IMR-90 (cell line): Measurements from ENCODE around the gene B4GALNT1. TPM values are rescaled to one million over a fixed set of nuclear protein-coding genes. Genes with fewer than 3 reads are reported as not detected.

Source experiments
- ATAC-seq: fragments of 200-7000 bp; cut with Tn5 transposase; 2 replicates; pipeline ENCODE4 v1.9.1; 2020; ENCODE audit warnings: low read depth, mild to moderate bottlenecking, moderate library complexity
- BruUV-seq: library from RNA; stranded (reverse); fragments of 400-500 nt; replicated peaks from 2 replicates; lab custom pipeline; 2021; lab: Mats Ljungman, UMichigan
- CTCF ChIA-PET: fragments of 300-600 bp; formaldehyde crosslinking; extraction: SDS; loops from one replicate; lab custom pipeline; 2021; ENCODE audit warnings: antibody characterized with exemption; lab: Yijun Ruan, JAX
- POLR2A ChIA-PET: fragments of 300-600 bp; sonication (Branson Sonifier 250); formaldehyde crosslinking; loops from one replicate; lab custom pipeline; 2022; ENCODE audit warnings: antibody characterized with exemption; ENCODE audit not compliant: unreplicated experiment; lab: Charles Lee
- DNase-seq: peaks from one replicate; pipeline ENCODE4 v3.0.0; 2013
- H2AFZ ChIP-seq: replicated peaks from 2 replicates; pipeline ENCODE3; 2013; ENCODE audit warnings: low read length, mild to moderate bottlenecking; ENCODE audit not compliant: poor library complexity
- H2AK5ac ChIP-seq: 2 replicates; pipeline ENCODE4 v1.6.1; 2013; ENCODE audit warnings: low read depth, low read length, inconsistent platforms
- H2AK9ac ChIP-seq: replicated peaks from 2 replicates; pipeline ENCODE3; 2013; ENCODE audit warnings: mild to moderate bottlenecking, low read depth, low read length, moderate library complexity; ENCODE audit not compliant: poor library complexity
- H2BK120ac ChIP-seq: 2 replicates; pipeline ENCODE4 v1.6.1; 2013; ENCODE audit warnings: low read depth, low read length, inconsistent platforms
- H2BK15ac ChIP-seq: 3 replicates; pipeline ENCODE4 v1.6.1; 2013; ENCODE audit warnings: low read depth, low read length, inconsistent platforms
- H2BK20ac ChIP-seq: 2 replicates; pipeline ENCODE4 v1.6.1; 2013; ENCODE audit warnings: low read depth, mild to moderate bottlenecking, inconsistent platforms, low read length, moderate library complexity
- H2BK5ac ChIP-seq: 2 replicates; pipeline ENCODE4 v1.6.1; 2013; ENCODE audit warnings: mild to moderate bottlenecking, low read depth, low read length, inconsistent platforms; ENCODE audit not compliant: poor library complexity, severe bottlenecking
- H3K14ac ChIP-seq: replicated peaks from 2 replicates; pipeline ENCODE4 v1.6.1; 2013; ENCODE audit warnings: low read depth, low read length, inconsistent platforms
- H3K18ac ChIP-seq: 2 replicates; pipeline ENCODE4 v1.6.1; 2013; ENCODE audit warnings: low read depth, low read length, control low read depth
- H3K23ac ChIP-seq: 2 replicates; pipeline ENCODE4 v1.6.1; 2013; ENCODE audit warnings: low read depth, low read length, inconsistent platforms
- H3K27ac ChIP-seq: 2 replicates; pipeline ENCODE4 v1.5.1; 2013; ENCODE audit warnings: mild to moderate bottlenecking, control low read depth, low read length; ENCODE audit not compliant: insufficient read depth
- H3K27me3 ChIP-seq: 2 replicates; pipeline ENCODE4 v1.6.1; 2013; ENCODE audit warnings: low read length; ENCODE audit not compliant: control insufficient read depth, insufficient read depth
- H3K36me3 ChIP-seq: 2 replicates; pipeline ENCODE4 v1.6.1; 2013; ENCODE audit warnings: low read length, mixed read lengths; ENCODE audit not compliant: control insufficient read depth, insufficient read depth
- H3K4ac ChIP-seq: 2 replicates; pipeline ENCODE4 v1.6.1; 2013; ENCODE audit warnings: low read depth, low read length, inconsistent platforms
- H3K4me1 ChIP-seq: 2 replicates; pipeline ENCODE4 v1.6.1; 2013; ENCODE audit warnings: low read length, mixed read lengths; ENCODE audit not compliant: control insufficient read depth, insufficient read depth
- H3K4me2 ChIP-seq: 2 replicates; pipeline ENCODE4 v1.6.1; 2013; ENCODE audit warnings: low read depth, mild to moderate bottlenecking, control low read depth, low read length, moderate library complexity
- H3K4me3 ChIP-seq: 2 replicates; pipeline ENCODE4 v1.5.1; 2013; ENCODE audit warnings: low read depth, mild to moderate bottlenecking, control low read depth, low read length, moderate library complexity; ENCODE audit not compliant: insufficient read depth
- H3K56ac ChIP-seq: 2 replicates; pipeline ENCODE4 v1.6.1; 2013; ENCODE audit warnings: low read length, inconsistent platforms; ENCODE audit not compliant: insufficient read depth; ENCODE audit errors: extremely low read depth
- H3K79me1 ChIP-seq, 2 experiments: 2 replicates each; pipeline ENCODE4 v1.6.1; 2013; ENCODE audit warnings: low read length in 2 of 2, inconsistent platforms in 1 of 2, low read depth in 1 of 2
- H3K9ac ChIP-seq: 2 replicates; pipeline ENCODE4 v1.6.1; 2013; ENCODE audit warnings: low read depth, low read length, control low read depth
- H3K9me1 ChIP-seq: 2 replicates; pipeline ENCODE4 v1.6.1; 2013; ENCODE audit warnings: low read length, inconsistent platforms; ENCODE audit not compliant: insufficient read depth
- H3K9me3 ChIP-seq: 2 replicates; pipeline ENCODE4 v1.6.1; 2013; ENCODE audit warnings: low read length; ENCODE audit not compliant: control insufficient read depth, insufficient read depth
- H4K20me1 ChIP-seq: 2 replicates; pipeline ENCODE4 v1.6.1; 2013; ENCODE audit warnings: low read length, inconsistent platforms; ENCODE audit not compliant: insufficient read depth
- H4K5ac ChIP-seq: 2 replicates; pipeline ENCODE4 v1.6.1; 2013; ENCODE audit warnings: mild to moderate bottlenecking, low read depth, low read length, control low read depth
- H4K8ac ChIP-seq, 2 experiments: 2 replicates each; pipeline ENCODE4 v1.6.1; 2013; ENCODE audit warnings: low read depth in 2 of 2, low read length in 2 of 2, control low read depth in 1 of 2, inconsistent platforms in 1 of 2
- H4K91ac ChIP-seq: 2 replicates; pipeline ENCODE4 v1.6.1; 2013; ENCODE audit warnings: low read depth, low read length, inconsistent platforms; ENCODE audit not compliant: insufficient read depth
- CTCF ChIP-seq: conservative IDR thresholded peaks from 2 replicates; pipeline ENCODE4 v1.5.1; 2012; ENCODE audit warnings: mild to moderate bottlenecking, low read depth, low read length, improper control_type of control experiment
- FOS ChIP-seq: fragments of 150-350 bp; IDR thresholded peaks from 2 replicates; pipeline ENCODE4 v1.6.1; 2016; ENCODE audit warnings: low read depth, low read length
- NFE2L2 ChIP-seq: fragments of 150-350 bp; IDR thresholded peaks from 2 replicates; pipeline ENCODE4 v1.6.1; 2016; ENCODE audit warnings: low read depth, mild to moderate bottlenecking, low read length
- RAD21 ChIP-seq: IDR thresholded peaks from 2 replicates; pipeline ENCODE4 v1.6.1; 2012; ENCODE audit warnings: low read length, improper control_type of control experiment
- WGBS, 2 experiments: methylation state at CpG; one replicate each; pipeline versions ENCODE4 v1.1.5 to v1.1.7; 2013; ENCODE audit warnings: missing lambda C conversion rate in 2 of 2; ENCODE audit not compliant: insufficient read length in 1 of 2; ENCODE audit errors: extremely low coverage in 2 of 2; 5-methylcytosine and 5-hydroxymethylcytosine counted together
- dilution Hi-C: fragments of 300-500 bp; cut with HindIII; formaldehyde crosslinking; loops from one replicate; pipeline ENCODE4 v1.14.3; 2018; ENCODE audit warnings: low sequenced_read_pairs; ENCODE audit not compliant: unreplicated experiment
- in situ Hi-C: fragments of 300-500 bp; cut with MboI; formaldehyde crosslinking; loops from 3 replicates; pipeline ENCODE4 v1.14.3; 2019; ENCODE audit warnings: low sequenced_read_pairs, inconsistent platforms, mixed read lengths
- intact Hi-C: fragments of 100-400 bp; cut with micrococcal nuclease; formaldehyde crosslinking; loops from 2 replicates; pipeline ENCODE4 v1.10.0; 2022
- polyA plus RNA-seq, 3 experiments: library from polyadenylated mRNA; depleted of rRNA; stranded (reverse); fragments of >200 nt; gene quantifications; 2 replicates each; pipeline ENCODE4 v1.2.3, GENCODE V29; 2012; ENCODE audit warnings: low replicate concordance in 1 of 3
- total RNA-seq: library from RNA; depleted of rRNA; stranded (reverse); fragments of >200 nt; gene quantifications from 2 replicates; pipeline ENCODE4 v1.2.3, GENCODE V29; 2012

Gene B4GALNT1
- total and polyA plus RNA-seq, 2 of the 4 experiments (the other 2 are of a cell fraction) = 0.18 to 0.62 TPM

- no peak overlapping the region for H2BK15ac ChIP-seq
- H2AFZ ChIP-seq = no peak overlapping the region
- no peak overlapping the region for H3K23ac ChIP-seq
- H3K18ac ChIP-seq = no peak overlapping the region
- H4K8ac ChIP-seq = no peak overlapping the region
- peaks cover 6% of the 10 kb centered on the region; the same call in 1 of the 2 replicates for H3K9me1 ChIP-seq
- no peak overlapping the region for H3K4ac ChIP-seq
- no peaks in the 10 kb centered on the region for H3K9me3 ChIP-seq
- POLR2A ChIA-PET = no interaction called here
- H3K36me3 ChIP-seq = no peaks in the 10 kb centered on the region
- H3K9ac ChIP-seq = no peak overlapping the region
- BruUV-seq = no TSS peak
- H3K4me1 ChIP-seq = peaks cover 1% of the 10 kb centered on the region; the same call in 1 of the 2 replicates
- H2AK9ac ChIP-seq = no peak overlapping the region
- H3K4me3 ChIP-seq = no peak overlapping the region
- peaks cover 34% of the 10 kb centered on the region for H3K27me3 ChIP-seq
- ATAC-seq = no peak
- CTCF ChIA-PET = interaction anchor here (1.0 kb wide), 1 partner anchor 35 kb away, joined by 5 read pairs; no protein-coding TSS in a partner anchor
- no peak overlapping the region for H2BK20ac ChIP-seq
- no peak overlapping the region for H2BK5ac ChIP-seq
- in situ Hi-C loops = loop anchor here (10.0 kb wide), 1 partner anchor 149 kb away; the partner anchor contains the start of gene AGAP2
- dilution Hi-C loops = no loop called here
- no peak overlapping the region for H3K14ac ChIP-seq
- no peak overlapping the region for H3K27ac ChIP-seq
- no peak overlapping the region for H4K91ac ChIP-seq
- intact Hi-C loops = no loop called here
- no peaks in the 10 kb centered on the region for H4K20me1 ChIP-seq
- DNase-seq = no peak
- H2BK120ac ChIP-seq = no peak overlapping the region
- H4K5ac ChIP-seq = no peak overlapping the region
- no peak overlapping the region for H3K4me2 ChIP-seq
- no peak for TF ChIP-seq FOS
- TF ChIP-seq CTCF = no peak
- TF ChIP-seq NFE2L2 = no peak
- TF ChIP-seq RAD21 = no peak
- no peak overlapping the region for H2AK5ac ChIP-seq
- H3K56ac ChIP-seq = no peak overlapping the region
- WGBS, 2 experiments = 100% methylated on average over 1 of the region's 3 CpGs; no CpG with 5 or more reads in 1 of the 2 experiments
- H3K79me1 ChIP-seq = peaks cover 0 to 4% of the 10 kb centered on the region in 2 experiments; a peak in 2 of 4 replicates
Observed at GRCh38 chr12:57586128-57586527, 46.9 kb downstream of the B4GALNT1 start.
